Stimulated activated CD8-positive, alpha-beta memory T cell treated with anti-CD3 and anti-CD28 coated beads, Interleukin-15, amount 100 ng/mL, for 24 hours (primary cell): ENCODE measurements around the gene AURKAIP1.
"Not testable (repeated sequence)": the region's sequence is repeated elsewhere in the genome, so short reads cannot be mapped to it uniquely, and the experiment has no call there.

Experiments
- DNase-seq: peaks from one replicate; pipeline ENCODE4 v3.0.0-alpha.2; 2020; ENCODE audit warnings: low read depth

AURKAIP1 gene

GRCh38 chr1:1387098-1388077, 12.4 kb upstream of the AURKAIP1 start:
- DNase-seq = no peak

DNA sequence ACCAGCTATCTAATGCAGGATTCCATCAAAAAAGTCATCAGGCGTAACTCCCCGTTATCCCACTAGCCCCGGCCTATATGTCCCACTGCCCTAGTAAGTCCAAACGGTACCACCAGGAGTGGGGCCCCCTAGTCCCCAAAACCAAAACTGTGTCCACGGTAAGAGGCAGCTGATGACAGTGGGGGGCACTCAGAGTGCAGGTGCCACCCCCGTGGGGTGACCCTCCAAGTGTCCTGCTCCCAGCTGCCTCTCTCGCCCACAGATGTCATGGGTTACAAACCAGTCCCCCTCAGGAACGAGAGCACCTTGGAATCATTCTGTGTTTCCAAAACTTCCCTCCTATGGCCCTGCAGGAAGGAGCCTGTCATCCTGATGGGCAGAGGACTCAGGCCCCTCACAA, 10.9 kb upstream of the AURKAIP1 start:
- DNase-seq = no peak

DNA sequence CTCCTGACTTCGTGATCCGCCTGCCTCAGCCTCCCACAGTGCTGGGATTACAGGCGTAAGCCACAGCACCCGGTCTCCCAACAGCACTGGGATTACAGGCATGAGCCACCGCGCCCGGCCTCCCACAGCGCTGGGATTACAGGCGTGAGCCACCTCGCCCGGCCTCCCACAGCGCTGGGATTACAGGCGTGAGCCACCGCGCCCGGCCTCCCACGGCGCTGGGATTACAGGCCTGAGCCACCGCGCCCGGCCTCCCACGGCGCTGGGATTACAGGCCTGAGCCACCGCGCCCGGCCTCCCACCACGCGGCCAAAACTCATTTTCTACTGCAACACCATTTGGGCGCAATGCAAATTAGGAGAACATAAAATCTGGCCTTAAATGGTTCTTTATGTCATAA, 10.3 kb upstream of the AURKAIP1 start:
- not testable (repeated sequence) for DNase-seq

DNA sequence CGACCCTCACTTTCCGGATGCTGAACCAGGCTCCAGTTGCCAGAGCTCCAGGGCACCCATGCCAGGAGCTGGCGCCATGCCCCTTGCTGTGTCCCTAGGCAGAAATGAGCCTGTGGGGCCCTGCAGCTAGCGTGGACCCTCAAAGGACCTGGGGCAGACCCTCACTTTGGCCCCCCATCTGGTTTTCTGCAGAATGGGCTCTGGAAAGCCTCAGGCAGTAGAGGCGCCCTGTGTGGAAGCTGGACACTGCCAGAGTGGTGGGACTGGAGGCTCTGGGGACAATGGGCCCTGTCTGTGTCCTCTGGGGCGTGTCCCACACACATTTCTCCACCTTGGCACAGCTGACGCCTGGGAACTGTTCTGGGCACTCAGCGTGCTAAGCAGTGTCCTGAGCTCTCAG, 6.3 kb upstream of the AURKAIP1 start:
- DNase-seq = no peak

DNA sequence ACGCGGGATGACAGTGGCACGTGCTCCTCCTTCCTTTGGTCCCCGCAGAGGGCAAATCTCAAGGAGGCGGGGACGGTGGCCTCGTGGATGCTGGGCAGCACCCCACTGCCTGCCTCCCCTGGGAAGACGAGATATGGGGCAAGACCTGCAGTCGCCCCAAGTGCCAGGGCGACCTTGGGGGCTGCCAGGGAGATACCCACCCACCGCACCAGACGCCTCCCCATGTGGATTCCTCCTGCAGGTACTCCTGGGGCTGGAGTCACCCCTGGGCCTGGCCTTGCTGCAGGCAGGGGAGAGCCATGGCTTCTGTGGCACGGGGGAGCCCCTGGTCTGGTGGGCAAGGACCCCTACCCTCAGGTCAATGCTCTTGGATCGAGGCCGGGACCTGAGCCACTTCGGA, 5.9 kb upstream of the AURKAIP1 start:
- DNase-seq = no peak

DNA sequence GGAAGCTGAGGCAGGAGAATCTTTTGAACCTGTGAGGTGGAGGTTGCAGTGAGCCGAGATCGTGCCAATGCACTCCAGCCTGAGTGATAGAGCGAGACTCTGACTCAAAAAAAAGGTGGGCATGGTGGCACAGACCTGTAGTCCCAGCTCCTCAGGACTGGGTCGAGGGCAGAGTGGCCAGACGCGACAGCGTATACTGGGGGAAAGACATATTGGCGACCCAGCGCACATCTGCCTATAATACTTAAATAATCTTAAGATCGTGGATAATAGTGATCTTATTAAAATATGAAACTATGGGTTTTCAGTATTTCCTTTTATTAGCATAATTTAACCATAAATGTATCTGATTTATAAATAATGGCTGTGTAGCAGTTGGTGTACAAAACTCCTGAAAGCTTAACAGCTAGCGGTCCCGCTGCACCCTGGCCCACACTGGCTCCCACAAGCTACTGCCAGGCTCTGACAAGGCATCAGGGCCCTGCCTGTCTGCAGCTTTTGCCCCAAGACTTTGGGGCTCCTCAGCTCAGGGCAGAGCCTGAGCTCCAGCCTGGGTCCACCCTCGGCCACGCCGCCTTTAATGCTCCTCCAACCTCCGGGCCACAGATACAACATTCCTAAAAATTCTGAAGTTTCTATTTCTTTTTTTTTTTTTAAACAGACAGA, 2.7 kb upstream of the AURKAIP1 start:
- no peak for DNase-seq

DNA sequence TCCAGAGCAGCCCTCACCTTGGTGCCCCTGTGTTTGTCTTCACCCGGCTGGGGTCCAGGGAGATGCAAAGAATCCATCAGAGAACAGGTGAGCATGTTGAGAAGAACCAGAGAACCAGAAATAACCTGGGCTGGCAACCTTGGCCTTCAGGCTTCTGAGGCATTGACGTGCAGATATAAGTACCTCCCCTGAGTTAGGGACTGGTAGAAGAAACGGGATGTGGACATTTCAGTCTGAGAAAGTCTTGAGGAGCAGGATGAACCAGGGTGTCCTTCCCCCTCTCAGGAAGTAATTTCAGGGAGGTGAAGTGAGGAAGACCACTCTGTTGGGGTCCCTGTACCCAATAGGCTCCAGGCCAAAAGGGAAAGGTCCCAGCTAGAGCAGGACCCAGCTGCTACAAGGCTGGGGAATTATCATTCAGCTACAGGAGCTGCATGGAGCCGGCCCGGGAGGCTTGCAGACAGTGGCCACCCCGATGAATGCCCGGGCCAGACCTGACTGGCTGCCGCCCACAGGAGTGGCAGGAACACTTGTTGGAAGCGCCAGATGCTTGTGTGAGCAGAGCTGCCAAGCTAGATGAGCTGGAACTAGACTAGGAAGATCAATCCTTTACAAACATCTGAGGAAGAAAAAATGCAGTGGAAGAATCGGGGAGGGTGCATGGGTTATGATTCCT, 1.7 kb upstream of the AURKAIP1 start:
- no peak for DNase-seq

DNA sequence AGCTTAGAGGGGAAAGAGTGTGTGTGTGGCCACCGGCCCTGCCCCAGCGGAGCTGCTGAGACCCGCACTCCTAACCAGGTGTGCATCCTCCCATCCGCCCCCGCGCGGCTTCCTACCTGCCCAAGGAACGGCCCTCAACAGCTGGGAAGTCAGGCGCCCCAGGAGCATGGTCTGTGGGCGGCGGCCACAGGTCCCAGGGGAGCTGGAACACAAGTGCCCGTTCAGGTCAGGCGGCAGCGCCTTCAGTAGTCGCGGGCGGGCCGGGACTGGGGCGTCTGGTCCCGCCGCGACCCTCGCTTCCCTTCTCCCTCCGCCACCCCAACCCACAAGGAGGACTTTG, 448 bp downstream of the AURKAIP1 start:
- DNase-seq = no peak

GRCh38 chr1:1373815-1374588, 1.0 kb downstream of the AURKAIP1 start:
- no peak for DNase-seq

DNA sequence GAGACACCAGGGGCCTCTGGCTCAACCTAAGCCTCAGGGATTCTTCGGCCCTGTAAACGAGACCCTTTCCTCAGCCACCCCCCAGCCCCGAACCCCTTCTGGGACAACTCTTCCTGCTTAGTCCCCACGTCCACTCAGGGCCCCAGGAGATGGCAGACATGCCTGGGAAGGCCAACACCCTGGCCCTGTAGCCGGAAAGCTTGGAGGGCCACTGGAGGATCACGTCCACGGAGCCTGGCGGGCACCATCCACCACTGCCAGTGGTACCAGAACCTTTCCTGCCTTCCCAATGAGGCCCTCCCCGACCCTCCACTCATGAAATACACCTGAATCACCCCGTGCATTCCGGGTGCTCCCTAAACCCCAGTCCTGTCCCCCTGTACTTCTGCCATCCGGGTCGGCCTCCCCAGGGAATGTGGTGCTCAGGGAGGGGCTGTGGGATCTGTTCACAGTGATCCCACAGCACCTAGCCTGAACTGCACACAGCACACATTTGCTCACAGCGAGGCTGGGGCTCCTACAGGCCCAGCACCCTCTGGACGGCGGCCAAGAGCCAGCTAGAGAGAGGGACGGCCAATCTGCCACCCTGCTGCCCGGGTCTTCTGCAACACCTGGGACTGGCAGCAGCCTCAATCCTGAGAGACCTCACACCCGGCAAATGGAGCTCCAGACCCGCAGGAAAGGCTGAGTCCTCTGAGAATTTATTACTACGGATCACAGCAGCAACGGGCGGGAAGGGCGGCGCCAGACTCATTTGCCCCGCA, 1.8 kb downstream of the AURKAIP1 start:
- DNase-seq = no peak

DNA sequence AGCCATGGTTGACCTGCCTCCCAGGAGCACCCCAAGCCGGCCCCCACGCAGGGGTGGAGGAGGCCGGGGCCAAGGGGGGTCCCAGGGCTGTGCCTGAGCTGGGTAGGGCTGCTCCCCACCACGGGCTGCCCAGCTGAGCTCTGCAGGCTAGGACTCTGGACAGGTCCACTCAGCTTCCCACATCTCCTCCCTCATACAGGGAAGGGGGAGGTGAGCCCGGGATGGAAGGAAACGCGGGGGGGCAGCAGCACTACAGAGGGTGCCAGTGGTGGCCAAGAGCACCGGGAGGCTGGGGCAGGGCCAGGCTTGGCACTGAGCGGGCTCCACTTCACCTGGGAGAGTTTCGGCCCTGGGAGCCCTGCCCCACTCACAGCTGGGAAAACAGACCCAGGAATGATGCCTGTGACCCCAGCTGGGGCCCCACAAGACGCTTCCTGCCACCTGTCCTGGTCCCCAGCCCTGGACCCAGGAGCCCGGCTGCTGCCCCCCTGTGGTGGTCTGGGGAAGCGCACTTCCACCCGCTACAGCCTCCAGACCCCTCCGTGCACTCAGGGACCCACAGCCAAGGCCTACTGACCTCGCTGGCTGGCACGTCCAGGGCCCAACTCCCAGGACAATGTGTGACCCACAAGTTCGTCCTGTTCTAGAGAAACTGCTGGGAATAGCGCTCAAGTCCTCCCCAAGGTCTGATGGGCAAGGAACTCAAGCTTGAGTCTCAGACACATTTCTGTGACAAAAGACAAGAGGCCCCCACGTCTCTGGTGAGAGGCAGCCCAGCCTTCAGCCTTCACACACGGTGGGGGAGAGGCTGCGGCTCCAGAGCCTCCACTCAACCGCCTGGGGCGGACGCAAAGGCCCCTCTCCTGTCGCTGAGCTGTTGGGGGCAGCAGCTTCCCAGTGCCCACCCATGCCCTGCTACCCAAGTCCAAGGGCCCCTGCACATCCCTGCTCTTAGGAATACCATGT, 3.0 kb downstream of the AURKAIP1 start:
- peak; percentile 69 for DNase-seq

- DNase-seq = no peak
These were observed 3.7 kb downstream of the AURKAIP1 start for GRCh38 chr1:1371364-1371745.

DNA sequence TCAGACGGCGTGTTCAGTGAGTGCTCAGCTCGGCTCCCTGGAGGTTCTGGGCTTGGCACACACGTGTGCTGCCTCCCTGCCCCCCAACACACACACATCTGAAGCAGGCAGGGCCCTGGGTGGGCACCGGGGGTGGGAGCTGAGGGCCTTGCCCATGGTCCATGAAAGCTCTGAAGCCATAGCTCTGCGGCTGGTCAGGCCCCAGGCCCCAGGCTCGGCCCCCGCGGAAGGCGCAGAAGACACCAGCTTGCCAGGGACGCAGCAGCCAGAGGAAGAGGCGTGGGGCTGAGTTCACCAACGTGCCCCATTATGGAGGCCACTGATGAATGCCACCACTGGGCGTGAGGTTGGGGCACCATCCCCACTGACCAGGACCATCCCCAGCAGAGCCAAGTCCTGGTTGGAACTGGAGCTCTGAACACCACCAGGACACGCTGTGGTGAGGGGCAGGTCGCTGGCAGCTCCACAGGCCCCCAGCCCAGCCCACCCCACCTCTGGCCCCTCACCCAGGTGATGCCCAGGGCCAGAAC, 4.2 kb downstream of the AURKAIP1 start:
- DNase-seq = no peak

DNA sequence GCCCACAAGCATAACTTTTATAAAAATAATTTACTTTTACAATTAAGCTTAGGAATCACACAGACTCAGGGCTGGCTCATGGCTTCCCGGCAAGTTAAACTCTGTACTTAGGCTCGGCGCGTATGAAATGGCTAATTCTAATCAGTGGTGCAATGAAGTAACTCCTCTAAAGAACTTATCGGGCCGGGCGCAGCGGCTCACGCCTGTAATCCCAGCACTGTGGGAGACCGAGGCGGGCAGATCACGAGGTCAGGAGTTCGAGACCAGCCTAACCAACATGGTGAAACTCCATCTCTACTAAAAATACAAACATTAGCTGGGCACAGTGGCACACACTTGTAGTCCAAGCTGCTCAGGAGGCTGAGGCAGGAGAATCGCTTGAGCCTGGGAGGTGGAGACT, 4.9 kb downstream of the AURKAIP1 start:
- not testable (repeated sequence) for DNase-seq

- no peak for DNase-seq
These were observed 7.7 kb downstream of the AURKAIP1 start for GRCh38 chr1:1367315-1367714.

- no peak for DNase-seq
These were observed 8.3 kb downstream of the AURKAIP1 start for GRCh38 chr1:1366699-1367066.

GRCh38 chr1:1365875-1366698, 8.9 kb downstream of the AURKAIP1 start:
- no peak for DNase-seq

DNA sequence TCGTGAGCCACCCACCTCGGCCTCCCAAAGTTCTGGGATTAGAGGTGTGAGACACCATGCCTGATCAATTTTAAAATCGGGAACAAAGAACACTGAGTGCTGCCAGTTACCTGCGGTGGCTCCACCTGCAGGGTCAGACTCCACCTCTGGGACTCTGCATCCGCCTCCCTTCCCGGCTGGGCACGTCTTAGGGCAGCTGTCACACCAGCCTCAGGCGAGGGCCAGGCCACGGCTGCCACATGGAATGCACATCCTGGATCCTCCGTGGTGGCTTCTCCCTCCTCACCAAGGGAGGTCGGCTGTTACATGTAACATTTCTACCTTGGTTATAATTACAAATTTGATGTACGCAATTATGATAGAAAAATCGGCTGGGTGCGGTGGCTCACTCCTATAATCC, 10.7 kb downstream of the AURKAIP1 start:
- no peak for DNase-seq

GRCh38 chr1:1361982-1362423, 13.0 kb downstream of the AURKAIP1 start:
- DNase-seq = no peak
